ENCODE measurements around the gene SH3D19. TPM values are rescaled to one million over a fixed set of nuclear protein-coding genes. Genes with fewer than 3 reads are reported as not detected.
A peak's percentile ranks its signal among the peaks of the same experiment; 100 is the strongest.

Gene SH3D19, protein sequence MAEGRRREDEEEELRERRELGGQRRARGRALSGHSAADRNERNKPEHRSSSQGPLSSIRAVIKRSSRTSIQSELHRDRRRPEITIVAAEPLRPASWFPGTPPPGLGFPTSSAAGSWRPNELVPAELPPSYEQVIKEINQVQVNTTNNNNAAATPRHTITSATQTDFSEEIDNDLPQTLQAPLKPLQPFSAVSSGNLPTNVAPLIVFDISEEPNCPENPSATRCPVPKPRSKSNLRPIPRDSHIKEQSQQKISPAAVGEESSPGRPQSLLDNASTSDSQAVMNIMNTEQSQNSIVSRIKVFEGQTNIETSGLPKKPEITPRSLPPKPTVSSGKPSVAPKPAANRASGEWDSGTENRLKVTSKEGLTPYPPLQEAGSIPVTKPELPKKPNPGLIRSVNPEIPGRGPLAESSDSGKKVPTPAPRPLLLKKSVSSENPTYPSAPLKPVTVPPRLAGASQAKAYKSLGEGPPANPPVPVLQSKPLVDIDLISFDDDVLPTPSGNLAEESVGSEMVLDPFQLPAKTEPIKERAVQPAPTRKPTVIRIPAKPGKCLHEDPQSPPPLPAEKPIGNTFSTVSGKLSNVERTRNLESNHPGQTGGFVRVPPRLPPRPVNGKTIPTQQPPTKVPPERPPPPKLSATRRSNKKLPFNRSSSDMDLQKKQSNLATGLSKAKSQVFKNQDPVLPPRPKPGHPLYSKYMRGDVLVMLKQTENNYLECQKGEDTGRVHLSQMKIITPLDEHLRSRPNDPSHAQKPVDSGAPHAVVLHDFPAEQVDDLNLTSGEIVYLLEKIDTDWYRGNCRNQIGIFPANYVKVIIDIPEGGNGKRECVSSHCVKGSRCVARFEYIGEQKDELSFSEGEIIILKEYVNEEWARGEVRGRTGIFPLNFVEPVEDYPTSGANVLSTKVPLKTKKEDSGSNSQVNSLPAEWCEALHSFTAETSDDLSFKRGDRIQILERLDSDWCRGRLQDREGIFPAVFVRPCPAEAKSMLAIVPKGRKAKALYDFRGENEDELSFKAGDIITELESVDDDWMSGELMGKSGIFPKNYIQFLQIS
- 10 to 100 TPM; 55.7 to 69.2 TPM for total RNA-seq
- 10 to 100 TPM; 22.1 to 45.8 TPM for polyA plus RNA-seq
- long read RNA-seq, donor 1, full-length matches to known transcripts = 1 of 5,821 reads
- long read RNA-seq, donor 1, partial matches to known transcripts = 621 of 5,821 reads
- long read RNA-seq, donor 1, other reads (novel, unspliced or antisense) = 5,199 of 5,821 reads
- long read RNA-seq, donor 2 = 0 reads
- long read RNA-seq, donor 3, partial matches to known transcripts = 3,337 of 3,482 reads
- long read RNA-seq, donor 3, other reads (novel, unspliced or antisense) = 144 of 3,482 reads
- long read RNA-seq, donor 4, partial matches to known transcripts = 13 of 13 reads
- long read RNA-seq, donor 4, other reads (novel, unspliced or antisense) = 0 of 13 reads
- long read RNA-seq, donor 5, full-length matches to known transcripts = 4 of 14 reads
- long read RNA-seq, donor 5, partial matches to known transcripts = 10 of 14 reads
- long read RNA-seq, donor 5, other reads (novel, unspliced or antisense) = 0 of 14 reads

DNA sequence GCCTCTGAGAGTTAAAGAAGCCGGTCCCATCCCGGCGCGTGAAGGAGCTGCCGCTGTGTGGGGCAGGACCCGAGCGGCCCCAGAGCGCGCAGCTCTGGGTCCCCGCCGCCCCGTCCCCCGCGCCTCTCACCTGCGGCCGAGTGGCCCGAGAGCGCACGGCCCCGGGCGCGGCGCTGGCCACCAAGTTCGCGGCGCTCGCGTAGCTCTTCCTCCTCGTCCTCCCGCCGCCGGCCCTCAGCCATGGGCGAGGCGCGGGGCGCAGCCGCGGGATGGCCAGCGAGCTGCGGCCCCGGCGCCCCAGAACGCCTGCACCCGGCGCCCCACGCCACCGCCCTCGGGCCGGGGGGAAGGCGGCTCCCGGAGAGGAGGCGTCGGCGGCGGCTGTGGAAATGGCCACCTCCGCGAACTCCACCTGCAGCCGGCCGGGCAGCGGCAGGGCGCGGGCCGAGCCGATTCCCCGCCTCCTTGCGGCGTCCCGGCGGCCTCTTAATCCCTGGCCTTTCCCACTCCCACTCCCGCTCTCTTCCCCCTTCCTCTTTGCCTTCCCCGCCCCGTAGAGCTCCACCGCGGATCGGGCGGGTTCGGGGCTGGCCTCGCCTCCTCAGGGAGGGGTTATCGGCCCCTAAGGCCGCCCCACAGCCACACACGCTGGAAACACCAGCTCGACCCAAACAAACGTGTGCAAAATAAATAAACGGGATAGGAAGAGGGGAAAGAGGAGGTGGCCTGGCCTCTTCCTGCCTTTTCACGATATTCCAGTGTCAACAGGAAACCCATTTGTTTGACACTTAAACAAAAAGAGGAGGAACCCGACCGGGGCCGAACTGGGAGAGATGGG is at the start of gene SH3D19:
Gene SH3D19 (minus strand): TSS at position 495 of the 838 bp plus-strand sequence. CDS start 253 bp downstream, at position 242.
- Histone ChIP-seq H3K4me1 (ENCODE audit: control insufficient read depth in 5 of 5, insufficient read depth in 5 of 5, low read length in 5 of 5) (peaks cover 0 to 27% (median 4%) of the 10 kb centered on the region in 5 donors), H3K27me3 (ENCODE audit: control insufficient read depth in 3 of 3, insufficient read depth in 3 of 3, low read length in 2 of 3) (no peaks in the 10 kb centered on the region), H3K4me3 (peak within 1 kb of the TSS; percentile 81), H3K27ac (ENCODE audit: low read depth in 1 of 2, low read length in 1 of 2) (peak within 1 kb of the TSS; percentile 93 to 99), H3K9me3 (ENCODE audit: control insufficient read depth in 4 of 4, insufficient read depth in 3 of 4, low read length in 3 of 4) (no peaks in the 10 kb centered on the region), H3K9ac (ENCODE audit: insufficient read depth in 1 of 2, low read length in 2 of 2) (peak within 1 kb of the TSS; percentile 26 to 82), H3K36me3 (ENCODE audit: control insufficient read depth in 4 of 4, insufficient read depth in 4 of 4, low read length in 4 of 4) (no peaks in the 10 kb centered on the region)
- DNase-seq (peak; percentile 81 to 89 (median 85)), ATAC-seq (ENCODE audit: insufficient read depth, low FRiP score) (peak; percentile 86)
- TF ChIP-seq, protein P1, sequence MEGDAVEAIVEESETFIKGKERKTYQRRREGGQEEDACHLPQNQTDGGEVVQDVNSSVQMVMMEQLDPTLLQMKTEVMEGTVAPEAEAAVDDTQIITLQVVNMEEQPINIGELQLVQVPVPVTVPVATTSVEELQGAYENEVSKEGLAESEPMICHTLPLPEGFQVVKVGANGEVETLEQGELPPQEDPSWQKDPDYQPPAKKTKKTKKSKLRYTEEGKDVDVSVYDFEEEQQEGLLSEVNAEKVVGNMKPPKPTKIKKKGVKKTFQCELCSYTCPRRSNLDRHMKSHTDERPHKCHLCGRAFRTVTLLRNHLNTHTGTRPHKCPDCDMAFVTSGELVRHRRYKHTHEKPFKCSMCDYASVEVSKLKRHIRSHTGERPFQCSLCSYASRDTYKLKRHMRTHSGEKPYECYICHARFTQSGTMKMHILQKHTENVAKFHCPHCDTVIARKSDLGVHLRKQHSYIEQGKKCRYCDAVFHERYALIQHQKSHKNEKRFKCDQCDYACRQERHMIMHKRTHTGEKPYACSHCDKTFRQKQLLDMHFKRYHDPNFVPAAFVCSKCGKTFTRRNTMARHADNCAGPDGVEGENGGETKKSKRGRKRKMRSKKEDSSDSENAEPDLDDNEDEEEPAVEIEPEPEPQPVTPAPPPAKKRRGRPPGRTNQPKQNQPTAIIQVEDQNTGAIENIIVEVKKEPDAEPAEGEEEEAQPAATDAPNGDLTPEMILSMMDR (IDR thresholded peaks at IDR 0.05; ENCODE audit: control extremely low read depth, extremely low read depth) = no peak
- WGBS, 2 donors = 1% methylated on average over 60 to 88 of the region's 88 CpGs

DNA sequence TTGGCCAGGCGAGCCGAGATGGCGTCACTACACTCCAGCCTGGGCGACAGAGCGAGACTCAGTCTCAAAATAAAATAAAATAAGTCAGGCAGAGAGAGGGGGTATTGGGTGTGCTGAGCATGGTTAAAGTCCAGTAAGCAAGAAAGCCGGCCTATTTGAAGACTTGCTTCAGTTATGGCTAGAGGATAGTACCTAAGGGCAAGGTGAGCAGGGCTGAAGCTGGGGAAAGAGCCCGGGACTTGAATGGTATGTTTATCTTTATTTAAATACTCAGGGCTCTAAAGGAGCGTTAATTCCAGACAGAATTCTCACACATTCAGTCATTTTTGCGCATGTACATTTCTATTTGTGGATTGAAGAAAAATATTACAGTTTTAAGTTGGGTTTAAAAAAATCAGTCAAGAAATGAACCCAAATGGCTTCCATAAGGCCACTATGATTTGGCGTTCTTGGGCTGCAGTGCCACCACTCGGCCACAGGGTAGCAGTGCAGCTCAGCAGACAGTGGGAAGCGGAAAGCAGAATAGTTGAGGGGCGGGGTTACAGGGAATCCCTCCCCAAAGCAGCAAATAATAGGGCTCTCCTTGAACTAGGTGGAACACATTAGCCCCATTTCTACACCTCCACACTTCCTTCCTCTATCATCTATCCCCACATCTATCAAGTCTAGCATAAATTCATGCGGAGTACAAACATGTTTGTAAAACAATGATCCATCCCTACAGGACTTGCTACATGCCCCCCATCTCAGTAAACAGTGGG is 37.2 kb upstream of the SH3D19 start:
- DNase-seq (peak; percentile 84 to 86 (median 85)), ATAC-seq (ENCODE audit: insufficient read depth, low FRiP score) (peak; percentile 93)
- no peaks in the 10 kb centered on the region for H3K9me3 ChIP-seq (ENCODE audit: control insufficient read depth in 4 of 4, insufficient read depth in 3 of 4, low read length in 3 of 4)
- H3K9ac ChIP-seq (ENCODE audit: insufficient read depth in 1 of 2, low read length in 2 of 2) = no peak overlapping the region
- 45 to 50% methylated on average over 12 to 14 of the region's 14 CpGs for WGBS, 2 donors
- H3K36me3 ChIP-seq (ENCODE audit: control insufficient read depth in 4 of 4, insufficient read depth in 4 of 4, low read length in 4 of 4) = no peaks in the 10 kb centered on the region
- H3K4me1 ChIP-seq (ENCODE audit: control insufficient read depth in 5 of 5, insufficient read depth in 5 of 5, low read length in 5 of 5) = peaks cover 0 to 8% (median 0%) of the 10 kb centered on the region in 5 donors
- TF ChIP-seq, protein P1 (IDR thresholded peaks at IDR 0.05; ENCODE audit: control extremely low read depth, extremely low read depth) = peak; percentile 93
- H3K4me3 ChIP-seq = no peak overlapping the region
- no peak overlapping the region for H3K27ac ChIP-seq (ENCODE audit: low read depth in 1 of 2, low read length in 1 of 2)
- H3K27me3 ChIP-seq (ENCODE audit: control insufficient read depth in 3 of 3, insufficient read depth in 3 of 3, low read length in 2 of 3) = no peaks in the 10 kb centered on the region

Measured in lung (tissue), 16 donors.